KG1 (cell line): ENCODE data around the gene SPOCK3.
"Not testable (repeated sequence)": the region's sequence is repeated elsewhere in the genome, so short reads cannot be mapped to it uniquely, and the experiment has no call there.

Source experiments
- DNase-seq: peaks from one replicate; lab custom pipeline; 2025; lab: John Stamatoyannopoulos, UW

Gene SPOCK3

DNA sequence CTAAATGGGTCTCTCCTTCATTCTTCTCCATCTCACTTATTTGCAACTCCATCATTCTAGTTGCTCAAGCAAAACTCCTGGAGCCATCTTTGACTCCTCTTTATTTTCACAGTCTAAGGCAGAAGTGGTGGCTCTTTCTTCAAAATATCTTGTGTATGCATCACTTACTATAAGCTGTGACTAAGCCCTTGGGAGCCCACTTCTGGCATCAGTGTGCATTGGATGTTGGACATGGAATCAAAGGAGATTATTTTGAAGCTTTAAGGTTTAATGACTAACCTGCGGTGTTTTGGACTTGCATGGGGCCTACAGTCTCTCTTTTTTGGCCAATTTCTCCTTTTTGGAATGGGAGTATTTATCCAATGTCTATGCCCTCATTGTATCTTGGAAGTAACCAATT is 276.8 kb downstream of the SPOCK3 start:
- DNase-seq, result no peak

GRCh38 chr4:166956484-166956883 is 277.8 kb downstream of the SPOCK3 start:
- no peak for DNase-seq

DNA sequence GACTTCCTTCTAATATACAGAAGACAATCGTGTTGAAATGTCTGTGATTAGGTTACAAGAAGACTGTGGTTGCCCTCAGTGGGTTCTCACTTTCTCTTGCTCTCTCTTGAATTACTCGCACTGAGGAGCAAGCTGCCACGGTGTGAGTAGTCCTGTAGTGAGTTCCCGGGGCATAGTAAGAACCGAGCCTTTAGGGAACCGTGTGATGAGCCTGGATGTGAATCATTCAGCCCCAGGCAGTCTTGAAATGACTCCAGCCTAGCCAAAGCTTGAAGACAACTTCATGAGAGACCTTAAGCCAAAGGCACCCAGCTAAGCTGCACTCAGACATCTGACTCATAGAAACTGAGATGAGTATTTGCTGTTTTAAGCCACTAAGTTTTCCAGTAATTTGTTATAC is 292.7 kb downstream of the SPOCK3 start:
- DNase-seq, result no peak

GRCh38 chr4:166930464-166930863 is 303.8 kb downstream of the SPOCK3 start:
- no peak for DNase-seq

DNA sequence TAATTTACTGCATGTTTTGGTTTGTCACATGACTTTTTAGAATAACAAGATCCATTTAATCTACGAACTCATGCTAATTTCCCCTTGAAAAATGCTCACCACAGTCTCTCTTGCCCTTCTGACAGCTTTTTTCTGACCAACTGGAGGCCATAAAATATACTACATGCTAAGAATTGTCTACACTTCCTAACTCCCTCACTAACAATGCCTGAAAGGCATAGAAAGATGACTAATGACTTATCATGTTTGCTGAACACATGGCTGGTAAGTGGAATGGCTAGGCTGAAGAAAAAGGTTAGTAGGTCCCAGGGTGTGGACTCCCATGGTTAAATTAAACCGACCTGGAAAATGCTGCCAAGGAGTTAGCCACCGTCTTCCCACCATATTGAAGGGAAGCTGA is 309.9 kb downstream of the SPOCK3 start:
- no peak for DNase-seq

DNA sequence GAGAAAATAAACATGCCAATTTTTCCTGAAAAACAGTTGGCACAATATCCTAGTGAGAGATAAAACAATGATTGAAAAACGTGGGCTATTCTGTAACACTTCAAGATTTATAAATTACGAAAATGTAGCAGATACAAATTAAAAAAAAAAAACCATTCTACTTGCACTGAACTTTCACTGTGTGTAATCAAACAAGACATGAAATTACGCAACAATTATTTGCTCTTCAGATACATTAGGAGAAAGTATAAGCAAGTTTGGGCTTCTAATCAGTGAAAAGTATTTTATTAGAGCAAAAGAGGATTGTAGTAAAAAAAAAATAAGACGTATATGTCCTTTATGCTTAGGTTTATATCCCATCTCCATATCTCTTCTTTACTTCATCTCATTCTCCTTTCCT is 320.4 kb downstream of the SPOCK3 start:
- DNase-seq, result no peak

DNA sequence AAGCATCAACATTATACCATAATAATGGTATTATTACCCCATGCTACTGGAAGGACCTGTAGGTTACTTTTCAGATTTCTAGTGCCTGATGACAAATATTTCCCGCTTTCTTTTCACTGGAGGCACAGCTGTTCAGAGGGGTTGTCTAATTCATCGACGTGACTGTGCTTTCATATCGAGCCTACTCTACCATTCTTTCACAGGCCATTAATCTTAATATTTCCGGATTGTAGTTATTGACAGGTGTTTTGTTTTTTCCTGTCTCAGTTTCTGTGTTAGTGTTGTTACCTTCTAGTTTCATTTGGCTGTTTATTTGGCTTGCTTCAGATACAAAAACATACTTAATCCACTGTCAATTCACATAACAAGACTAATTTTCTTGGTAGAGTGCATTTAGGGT is 330.9 kb downstream of the SPOCK3 start:
- no peak for DNase-seq

- no peak for DNase-seq
Measured at GRCh38 chr4:166902941-166903340, 331.4 kb downstream of the SPOCK3 start.

DNA sequence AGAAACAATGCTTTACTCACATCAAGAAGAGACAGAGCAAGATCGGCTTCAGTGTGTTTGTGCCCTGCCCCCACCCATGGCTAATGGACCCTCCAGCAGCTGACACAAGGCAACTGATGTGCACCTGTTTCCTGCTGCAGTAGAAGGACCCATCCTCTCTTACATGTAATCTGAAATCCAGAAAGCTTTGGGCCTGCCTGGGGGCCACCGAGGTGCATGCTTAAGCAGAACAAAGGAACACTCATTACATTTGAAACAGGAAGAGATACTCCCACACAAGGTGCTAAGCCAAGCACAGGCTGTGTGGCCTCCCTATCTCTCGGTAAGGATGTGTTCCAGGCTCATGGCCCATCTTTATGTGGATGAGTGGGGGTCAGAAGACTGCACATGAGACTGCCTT is 338.0 kb downstream of the SPOCK3 start:
- DNase-seq, result no peak

- no peak for DNase-seq
Measured at GRCh38 chr4:166895771-166896170, 338.5 kb downstream of the SPOCK3 start.

DNA sequence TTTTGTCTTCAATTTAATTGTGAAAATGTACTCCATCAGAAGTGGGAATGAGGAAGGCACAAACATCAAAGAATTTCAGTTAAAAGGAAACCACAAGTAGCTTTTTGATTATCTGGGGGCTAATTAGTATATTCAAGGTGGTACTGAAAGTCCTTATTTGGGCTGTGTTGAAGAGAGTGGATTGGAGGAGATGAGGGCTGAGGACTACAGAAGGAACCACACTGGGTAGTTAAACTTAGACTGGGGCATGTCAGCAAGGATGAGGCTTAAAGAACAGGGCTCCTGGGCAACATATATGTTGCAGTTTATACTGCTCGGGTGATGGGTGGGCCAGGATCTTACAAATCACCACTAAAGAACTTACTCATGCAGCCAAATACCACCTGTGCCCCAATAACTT is 346.8 kb downstream of the SPOCK3 start:
- no peak for DNase-seq

- DNase-seq, result no peak
Measured at GRCh38 chr4:166886718-166887117, 347.6 kb downstream of the SPOCK3 start.

DNA sequence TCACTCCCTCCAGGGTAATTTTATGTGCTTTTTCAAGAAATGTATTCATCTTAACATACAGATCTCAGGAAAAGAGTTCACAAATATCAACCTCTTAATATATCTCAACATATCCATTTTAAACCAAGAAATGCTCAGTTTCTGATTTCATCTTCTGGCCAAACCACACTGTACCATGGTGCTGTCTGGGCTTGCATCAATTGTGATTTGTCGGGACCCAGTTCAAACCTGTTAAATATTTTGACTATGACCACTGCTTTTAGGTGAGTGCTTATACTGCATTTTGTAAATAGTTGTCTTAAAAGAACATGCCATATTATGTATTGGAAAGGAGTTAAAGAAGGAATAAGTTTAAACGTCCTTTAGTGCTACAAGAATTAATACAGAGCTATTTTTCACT is 352.1 kb downstream of the SPOCK3 start:
- DNase-seq, result no peak

DNA sequence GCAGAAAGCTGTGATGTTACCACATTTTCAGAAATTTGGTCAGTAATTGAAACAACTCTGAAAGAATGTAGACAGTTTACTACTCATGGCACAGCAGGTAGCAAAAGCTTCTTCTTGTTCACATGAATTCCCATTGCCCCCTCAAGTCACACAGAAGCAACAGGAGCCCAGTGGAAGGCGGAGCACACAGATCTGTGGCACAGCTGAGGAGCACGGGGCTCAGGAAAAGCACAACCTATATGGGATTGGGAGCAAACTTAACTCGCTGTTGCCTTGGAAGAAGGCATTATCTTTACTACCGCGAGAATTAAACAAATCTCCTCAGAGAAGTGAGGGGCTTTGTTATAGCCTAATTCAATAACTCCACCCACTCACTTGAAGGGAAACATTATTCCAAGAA is 358.5 kb downstream of the SPOCK3 start:
- DNase-seq, result no peak

GRCh38 chr4:166862032-166862431 is 372.3 kb downstream of the SPOCK3 start:
- no peak for DNase-seq

- not testable (repeated sequence) for DNase-seq
Measured at GRCh38 chr4:166850398-166850797, 383.9 kb downstream of the SPOCK3 start.

DNA sequence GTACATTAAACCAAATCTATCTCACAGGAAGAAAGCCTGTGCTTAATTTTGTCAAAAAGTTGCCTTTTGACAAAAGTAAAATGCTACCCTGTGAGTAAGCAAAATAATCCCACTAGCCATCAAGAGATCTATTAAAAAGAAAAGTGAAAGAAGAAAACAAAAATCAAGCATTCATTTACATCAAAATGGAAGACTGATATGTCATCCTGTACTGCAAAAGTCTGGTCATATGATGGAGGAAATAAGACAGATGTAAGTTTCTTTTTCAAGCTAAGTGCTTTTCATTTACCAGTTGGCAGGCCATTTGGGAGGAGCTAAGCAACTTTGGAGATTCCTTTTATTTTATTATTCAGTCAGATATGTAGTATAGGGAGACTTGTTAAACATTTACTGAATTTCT is 387.4 kb downstream of the SPOCK3 start:
- no peak for DNase-seq

- DNase-seq, result no peak
Measured at GRCh38 chr4:166842795-166843261, 391.5 kb downstream of the SPOCK3 start.

GRCh38 chr4:166839615-166840251 is 394.6 kb downstream of the SPOCK3 start:
- no peak for DNase-seq

GRCh38 chr4:166838975-166839614 is 395.2 kb downstream of the SPOCK3 start:
- DNase-seq, result no peak

DNA sequence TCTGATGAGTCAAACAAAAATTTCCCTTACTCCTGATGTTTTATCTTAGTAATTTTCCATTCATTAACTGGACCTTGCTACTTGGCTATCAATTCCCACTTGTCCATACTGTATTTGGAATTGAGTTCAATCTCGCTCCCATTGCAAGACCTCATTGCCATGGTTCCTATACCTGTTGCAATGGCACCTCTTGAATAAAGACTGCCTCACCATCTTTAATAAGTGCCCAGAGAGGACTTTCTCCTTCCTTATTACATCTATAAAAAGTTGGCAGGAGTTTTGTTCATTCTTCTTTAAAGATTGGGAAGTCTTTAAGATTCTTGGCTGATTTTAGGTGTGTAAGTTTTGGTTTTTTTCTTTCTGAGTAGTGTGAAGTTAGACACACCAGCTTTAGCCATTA is 397.4 kb downstream of the SPOCK3 start:
- DNase-seq, result no peak

- DNase-seq, result no peak
Measured at GRCh38 chr4:166827629-166828028, 406.7 kb downstream of the SPOCK3 start.

- no peak for DNase-seq
Measured at GRCh38 chr4:166827167-166827566, 407.1 kb downstream of the SPOCK3 start.

DNA sequence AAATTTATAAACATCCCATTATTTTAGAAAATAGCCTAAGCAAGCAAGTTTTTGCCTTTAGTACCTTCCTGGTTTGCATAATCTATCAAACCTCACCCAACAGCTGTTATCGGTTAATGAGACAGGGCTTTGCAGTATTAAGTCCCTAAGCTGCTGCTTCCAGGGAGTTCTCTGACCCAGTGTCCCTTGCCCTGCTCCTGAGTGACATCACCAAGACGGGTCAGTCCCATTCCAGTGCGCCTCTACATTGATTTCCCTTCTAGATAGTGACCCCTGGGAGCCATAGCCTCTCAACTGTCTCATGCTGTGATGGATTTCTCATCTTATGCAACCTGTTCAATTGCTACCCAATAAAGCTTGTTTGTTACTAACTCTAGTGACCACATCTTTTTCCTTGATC is 410.4 kb downstream of the SPOCK3 start:
- no peak for DNase-seq
